Dermis blood vessel endothelial cell (primary cell): ENCODE measurements around the gene CACNA1G. TPM values are rescaled to one million over a fixed set of nuclear protein-coding genes. Genes with fewer than 3 reads are reported as not detected.

Experiments
- DNase-seq: peaks from one replicate; pipeline ENCODE4 v3.0.0; 2010
- total RNA-seq: library from RNA; depleted of rRNA; stranded (reverse); fragments of >200 nt; gene quantifications from 2 replicates; pipeline ENCODE4 v1.2.3, GENCODE V29; 2014

The CACNA1G gene
- total RNA-seq, 1 donor from 2014 or later, result not detected

- no peak for DNase-seq
Observed at GRCh38 chr17:50656509-50656908, 96.0 kb downstream of the CACNA1G start.

- DNase-seq, result no peak
Observed at GRCh38 chr17:50657054-50657453, 96.5 kb downstream of the CACNA1G start.

GRCh38 chr17:50657627-50658026 lies 97.1 kb downstream of the CACNA1G start:
- DNase-seq, result no peak

- DNase-seq, result no peak
Observed at GRCh38 chr17:50658616-50659015, 98.1 kb downstream of the CACNA1G start.

- no peak for DNase-seq
Observed at GRCh38 chr17:50659179-50659578, 98.7 kb downstream of the CACNA1G start.

GRCh38 chr17:50660042-50660886 lies 99.7 kb downstream of the CACNA1G start:
- peak; percentile 36 for DNase-seq

- DNase-seq, result peak; percentile 21
Observed at GRCh38 chr17:50660887-50661345, 100.4 kb downstream of the CACNA1G start.

- peak; percentile 28 for DNase-seq
Observed at GRCh38 chr17:50661348-50661747, 100.8 kb downstream of the CACNA1G start.

GRCh38 chr17:50661795-50662391 lies 101.4 kb downstream of the CACNA1G start:
- DNase-seq, result peak; percentile 81

GRCh38 chr17:50662632-50663225 lies 102.2 kb downstream of the CACNA1G start:
- no peak for DNase-seq

GRCh38 chr17:50663812-50664374 lies 103.4 kb downstream of the CACNA1G start:
- no peak for DNase-seq

GRCh38 chr17:50664788-50665458 lies 104.4 kb downstream of the CACNA1G start:
- DNase-seq, result no peak

GRCh38 chr17:50665838-50666237 lies 105.3 kb downstream of the CACNA1G start:
- DNase-seq, result no peak

- DNase-seq, result no peak
Observed at GRCh38 chr17:50666316-50666715, 105.8 kb downstream of the CACNA1G start.

GRCh38 chr17:50667259-50668024 lies 106.9 kb downstream of the CACNA1G start:
- no peak for DNase-seq

- peak; percentile 62 for DNase-seq
Observed at GRCh38 chr17:50668025-50668837, 107.7 kb downstream of the CACNA1G start.

- no peak for DNase-seq
Observed at GRCh38 chr17:50668838-50669581, 108.5 kb downstream of the CACNA1G start.

- DNase-seq, result no peak
Observed at GRCh38 chr17:50672071-50672470, 111.6 kb downstream of the CACNA1G start.

GRCh38 chr17:50672831-50673551 lies 112.5 kb downstream of the CACNA1G start:
- no peak for DNase-seq

GRCh38 chr17:50675190-50675589 lies 114.7 kb downstream of the CACNA1G start:
- DNase-seq, result no peak
